HG02973 (cell line): ENCODE measurements around the gene KCNS1.

Experiments
- ATAC-seq: cut with Tn5 transposase; IDR thresholded peaks from one replicate; pipeline ENCODE4 v1.9.1; 2021; ENCODE audit warnings: moderate library complexity; ENCODE audit not compliant: unreplicated experiment

The KCNS1 gene

GRCh38 chr20:45052698-45053429, 48.1 kb downstream of the KCNS1 start:
- ATAC-seq, result no peak

DNA sequence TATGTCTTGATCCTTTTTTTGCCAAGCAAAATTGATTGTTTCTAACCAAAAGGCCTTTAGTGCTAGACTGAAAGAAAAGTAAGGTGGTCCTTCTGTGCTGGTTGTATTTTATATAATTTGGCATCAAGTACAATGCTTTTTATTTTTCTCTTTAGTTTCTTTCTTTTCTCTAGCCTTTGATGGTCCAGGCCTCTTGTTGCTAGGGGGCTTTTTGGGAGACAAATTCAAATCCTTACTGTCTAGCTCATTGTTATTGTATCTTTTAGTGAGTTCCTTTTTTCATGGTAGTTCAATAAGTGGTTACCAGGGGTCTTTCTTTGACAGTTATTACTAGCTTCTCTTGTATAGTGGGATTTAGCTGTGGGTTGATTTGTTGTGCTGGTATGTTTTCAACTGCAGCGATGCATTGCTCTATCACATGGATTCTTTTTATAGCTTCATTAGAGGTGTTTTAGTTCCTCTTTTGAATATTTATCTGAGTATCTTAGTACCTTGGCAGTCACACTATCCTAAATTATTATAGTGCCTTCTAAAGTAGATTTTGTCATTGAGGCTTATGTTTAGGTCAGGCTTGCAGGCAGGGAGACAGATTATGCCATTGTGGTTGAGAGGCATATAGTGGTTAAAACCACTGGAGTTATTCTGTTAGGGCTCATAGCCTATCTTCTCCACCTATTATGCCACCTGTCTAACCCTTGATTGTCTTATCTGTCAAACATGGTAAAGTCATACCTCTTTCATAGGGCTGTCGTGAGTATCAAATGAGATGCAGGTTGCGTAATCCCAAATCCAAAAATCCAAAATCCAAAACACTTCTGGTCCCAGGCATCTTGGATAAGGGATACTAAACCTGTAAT, 49.5 kb downstream of the KCNS1 start:
- no peak for ATAC-seq

- no peak for ATAC-seq
These were observed 50.9 kb downstream of the KCNS1 start for GRCh38 chr20:45049904-45050471.

DNA sequence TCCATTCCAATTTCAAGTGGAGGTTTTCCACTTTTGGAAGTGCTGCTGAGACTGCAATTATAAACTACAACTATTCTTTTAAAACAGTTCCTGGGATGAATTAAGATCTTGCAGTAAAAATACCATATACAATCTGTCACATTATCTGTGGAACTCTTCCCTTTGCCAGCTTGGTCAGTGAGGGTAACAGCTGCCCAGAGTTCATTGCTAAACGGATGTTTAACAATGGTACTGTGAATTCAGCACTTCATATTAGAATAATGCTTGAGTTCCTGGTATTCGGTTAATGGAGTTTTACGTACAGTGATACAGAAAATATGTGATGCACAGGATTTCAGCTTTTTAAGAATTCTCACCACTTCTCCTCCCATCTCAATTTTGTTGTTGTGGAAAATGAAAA, 51.5 kb downstream of the KCNS1 start:
- no peak for ATAC-seq

DNA sequence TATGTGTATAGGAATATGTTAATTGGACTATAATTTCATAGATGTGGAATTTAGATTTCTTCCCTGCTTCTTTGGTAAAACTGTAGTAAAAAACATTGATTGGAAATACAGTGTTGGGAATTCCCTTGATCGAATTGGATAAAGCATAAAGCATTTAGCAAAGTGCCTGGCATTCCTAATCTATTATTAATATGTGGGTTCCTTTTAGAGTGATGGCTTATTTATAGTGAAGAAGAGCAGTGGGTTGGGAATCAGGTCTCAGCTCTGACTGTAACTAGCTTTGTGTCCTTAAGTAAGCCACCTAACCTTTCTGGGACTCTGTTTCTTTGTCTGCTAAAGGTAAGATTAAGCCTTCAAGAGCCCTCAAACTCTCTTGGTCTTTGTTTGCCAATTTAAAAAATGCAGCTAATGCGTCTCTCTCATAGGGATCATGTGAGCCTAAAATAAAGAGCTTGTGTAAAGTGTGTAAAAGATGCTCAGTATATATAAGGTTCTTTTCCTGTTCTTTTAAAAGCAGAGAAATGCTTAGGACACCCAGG, 53.3 kb downstream of the KCNS1 start:
- no peak for ATAC-seq

DNA sequence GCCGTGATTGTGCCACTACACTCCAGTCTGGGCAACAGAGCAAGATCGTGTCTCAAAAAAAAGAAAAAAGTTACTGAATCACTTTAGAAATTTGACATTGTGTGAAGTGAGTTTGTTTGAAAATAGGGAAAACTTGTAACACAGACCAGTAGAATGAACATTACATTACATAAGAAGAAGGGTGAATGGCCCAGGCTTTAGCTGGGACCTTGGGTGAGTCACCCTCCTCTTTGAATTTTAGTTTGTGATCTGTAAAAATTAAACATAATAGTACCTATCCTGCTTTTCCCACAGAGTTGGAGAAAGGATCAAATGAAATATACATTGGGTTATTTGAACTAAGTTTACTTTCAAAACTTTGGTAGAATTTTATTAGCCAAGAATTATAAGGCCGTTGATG, 56.3 kb downstream of the KCNS1 start:
- no peak for ATAC-seq

GRCh38 chr20:45044084-45044573, 56.8 kb downstream of the KCNS1 start:
- peak; percentile 46 for ATAC-seq

- ATAC-seq, result no peak
These were observed 57.9 kb downstream of the KCNS1 start for GRCh38 chr20:45042978-45043377.
